ENCODE results near the gene FTSJ3.
"Not testable (repeated sequence)": the region's sequence is repeated elsewhere in the genome, so short reads cannot be mapped to it uniquely, and the experiment has no call there.

Gene FTSJ3

GRCh38 chr17:63824362-63824761 is 3.1 kb downstream of the FTSJ3 start:
- DNase-seq, result no peak

- DNase-seq, result no peak
Measured at GRCh38 chr17:63823659-63824331, 3.7 kb downstream of the FTSJ3 start.

- DNase-seq, result no peak
Measured at GRCh38 chr17:63822537-63822936, 4.9 kb downstream of the FTSJ3 start.

- no peak for DNase-seq
Measured at GRCh38 chr17:63821804-63822203, 5.7 kb downstream of the FTSJ3 start.

GRCh38 chr17:63820963-63821561 is 6.4 kb downstream of the FTSJ3 start:
- DNase-seq, result no peak

- DNase-seq, result no peak
Measured at GRCh38 chr17:63819585-63820537, 7.6 kb downstream of the FTSJ3 start.

GRCh38 chr17:63819131-63819530 is 8.3 kb downstream of the FTSJ3 start:
- DNase-seq, result no peak

GRCh38 chr17:63817736-63818385 is 9.6 kb downstream of the FTSJ3 start:
- DNase-seq, result no peak

GRCh38 chr17:63816669-63817068 is 10.8 kb downstream of the FTSJ3 start:
- no peak for DNase-seq

- DNase-seq, result no peak
Measured at GRCh38 chr17:63816123-63816522, 11.3 kb downstream of the FTSJ3 start.

- no peak for DNase-seq
Measured at GRCh38 chr17:63809970-63810369, 17.5 kb downstream of the FTSJ3 start.

- DNase-seq, result no peak
Measured at GRCh38 chr17:63805591-63805990, 21.9 kb downstream of the FTSJ3 start.

- no peak for DNase-seq
Measured at GRCh38 chr17:63804328-63804727, 23.1 kb downstream of the FTSJ3 start.

- no peak for DNase-seq
Measured at GRCh38 chr17:63800783-63801182, 26.7 kb downstream of the FTSJ3 start.

GRCh38 chr17:63798572-63799106 is 28.8 kb downstream of the FTSJ3 start:
- no peak for DNase-seq

- not testable (repeated sequence) for DNase-seq
Measured at GRCh38 chr17:63796375-63796774, 31.1 kb downstream of the FTSJ3 start.

GRCh38 chr17:63792055-63792729 is 35.3 kb downstream of the FTSJ3 start:
- no peak for DNase-seq

GRCh38 chr17:63790057-63790456 is 37.4 kb downstream of the FTSJ3 start:
- no peak for DNase-seq

GRCh38 chr17:63786971-63787711 is 40.3 kb downstream of the FTSJ3 start:
- DNase-seq, result no peak

GRCh38 chr17:63786117-63786516 is 41.3 kb downstream of the FTSJ3 start:
- DNase-seq, result no peak

GRCh38 chr17:63785556-63785955 is 41.9 kb downstream of the FTSJ3 start:
- DNase-seq, result no peak

GRCh38 chr17:63783522-63783921 is 43.9 kb downstream of the FTSJ3 start:
- no peak for DNase-seq
